K562 (cell line): ENCODE data around the gene NXPH4. TPM values are rescaled to one million over a fixed set of nuclear protein-coding genes. Genes with fewer than 3 reads are reported as not detected.
A peak's percentile ranks its signal among the peaks of the same experiment; 100 is the strongest.

Source experiments
- ATAC-seq: fragments of 200-7000 bp; cut with Tn5 transposase; 3 replicates; pipeline ENCODE4 v1.9.1; 2020; ENCODE audit warnings: moderate library complexity
- BruUV-seq: library from RNA; stranded (reverse); fragments of 400-500 nt; replicated peaks from 2 replicates; lab custom pipeline; 2021; lab: Mats Ljungman, UMichigan
- CTCF ChIA-PET: fragments of 300-600 bp; formaldehyde crosslinking; extraction: SDS; loops from one replicate; lab custom pipeline; 2021; ENCODE audit warnings: low intra/inter-chr PET ratio; lab: Yijun Ruan, JAX
- POLR2A ChIA-PET: fragments of 300-600, 350-650 bp; sonication (Branson Sonifier 250); formaldehyde crosslinking; extraction: SDS; loops from one replicate; lab custom pipeline; 2021; ENCODE audit warnings: antibody characterized with exemption, inconsistent platforms; lab: Yijun Ruan, JAX
- DNase-seq, 4 experiments: peaks; one replicate each; pipeline versions ENCODE4 v3.0.0 to v3.0.0-alpha.2; 2011 to 2018; ENCODE audit warnings: low spot score in 3 of 4, mixed read lengths in 3 of 4; ENCODE audit errors: extremely low read depth in 1 of 4
- FAIRE-seq: peaks from 2 replicates; lab custom pipeline; 2011; peaks lifted over from hg19 to GRCh38; lab: Jason Lieb, UNC
- H2AFZ ChIP-seq: 2 replicates; pipeline ENCODE4 v1.6.0; 2011; ENCODE audit warnings: low read depth, low read length, control low read depth, inconsistent platforms
- H3K27ac ChIP-seq: fragments of 200-600 bp; 3 replicates; pipeline ENCODE4 v1.8.0; 2011; ENCODE audit warnings: low read depth, mild to moderate bottlenecking, control low read depth, inconsistent platforms, low read length, moderate library complexity, mixed read lengths; ENCODE audit errors: extremely low read depth
- H3K27me3 ChIP-seq, 2 experiments: fragments of 300-600 bp in 1 of 2; 2 replicates in 1 of 2; 3 replicates in 1 of 2; pipeline versions ENCODE4 v1.6.0 to v1.8.0; 2011; ENCODE audit warnings: inconsistent platforms in 2 of 2, low read length in 2 of 2, mild to moderate bottlenecking in 1 of 2, mixed read lengths in 1 of 2, moderate library complexity in 1 of 2; ENCODE audit not compliant: control insufficient read depth in 2 of 2, insufficient read depth in 2 of 2
- H3K36me3 ChIP-seq: fragments of 300-600 bp; 3 replicates; pipeline ENCODE4 v1.8.0; 2011; ENCODE audit warnings: mild to moderate bottlenecking, low read length, inconsistent platforms; ENCODE audit not compliant: control insufficient read depth, insufficient read depth
- H3K4me1 ChIP-seq, 2 experiments: fragments of 200-600 bp in 1 of 2; replicated peaks in 1 of 2; 2 replicates in 1 of 2; 3 replicates in 1 of 2; pipeline versions ENCODE4 v1.5.1 to v1.8.0; 2011; ENCODE audit warnings: inconsistent platforms in 2 of 2, low read length in 2 of 2, mild to moderate bottlenecking in 1 of 2, mixed read lengths in 1 of 2, moderate library complexity in 1 of 2; ENCODE audit not compliant: control insufficient read depth in 2 of 2, insufficient read depth in 2 of 2
- H3K4me2 ChIP-seq: 2 replicates; pipeline ENCODE4 v1.6.1; 2011; ENCODE audit warnings: low read length, control low read depth, inconsistent platforms, mixed read lengths; ENCODE audit not compliant: insufficient read depth
- H3K4me3 ChIP-seq: fragments of 200-600 bp; sonication (generic), shearing (Covaris generic); 2 replicates; pipeline ENCODE4 v1.5.1; 2016; ENCODE audit warnings: control low read depth, inconsistent platforms
- H3K79me2 ChIP-seq: fragments of 200-600 bp; 3 replicates; pipeline ENCODE4 v1.8.0; 2011; ENCODE audit warnings: low read length, inconsistent platforms; ENCODE audit not compliant: control insufficient read depth, insufficient read depth
- H3K9ac ChIP-seq, 2 experiments: 2 replicates each; pipeline versions ENCODE4 v1.6.0 to v1.6.1; 2011; ENCODE audit warnings: low read depth in 2 of 2, low read length in 2 of 2, control low read depth in 1 of 2, inconsistent platforms in 1 of 2, mild to moderate bottlenecking in 1 of 2, mixed read lengths in 1 of 2; ENCODE audit not compliant: insufficient read depth in 1 of 2
- H3K9me1 ChIP-seq: one replicate; pipeline ENCODE4 v1.6.0; 2011; ENCODE audit warnings: inconsistent platforms, mild to moderate bottlenecking, low read length, moderate library complexity; ENCODE audit not compliant: control insufficient read depth, insufficient read depth
- H3K9me3 ChIP-seq: replicated peaks from 2 replicates; pipeline ENCODE4 v1.5.1; 2011; ENCODE audit warnings: low read depth, low read length, inconsistent platforms; ENCODE audit not compliant: control insufficient read depth, insufficient read depth
- H4K20me1 ChIP-seq: replicated peaks from 2 replicates; pipeline ENCODE4 v1.6.1; 2011; ENCODE audit warnings: low read length, inconsistent platforms, mixed read lengths; ENCODE audit not compliant: control insufficient read depth, insufficient read depth
- CBFB ChIP-seq: sonication (generic); formaldehyde crosslinking; IDR thresholded peaks from 2 replicates; pipeline ENCODE4 v1.4.0; 2020; ENCODE audit warnings: mild to moderate bottlenecking, missing genetic modification reagents
- CTBP1 ChIP-seq: fragments of 450-650 bp; IDR thresholded peaks from 2 replicates; pipeline ENCODE4 v1.6.1; 2016; ENCODE audit warnings: borderline replicate concordance
- CTCFL ChIP-seq: IDR thresholded peaks from 2 replicates; pipeline ENCODE4 v1.6.1; 2011; ENCODE audit warnings: borderline replicate concordance, low read depth, mild to moderate bottlenecking, moderate library complexity, low read length; ENCODE audit not compliant: insufficient read depth, poor library complexity, severe bottlenecking
- FOSL1 ChIP-seq: fragments of 200-800 bp; sonication (Bioruptor generic); conservative IDR thresholded peaks from 2 replicates; pipeline ENCODE4 v1.6.1; 2016; ENCODE audit warnings: missing genetic modification characterization, missing compliant biosample characterization
- FOXO4 ChIP-seq: fragments of 450-650 bp; formaldehyde crosslinking; IDR thresholded peaks from 2 replicates; pipeline ENCODE4 v1.4.0; 2020; ENCODE audit warnings: mild to moderate bottlenecking, moderate library complexity
- MAFG ChIP-seq: fragments of 450-650 bp; conservative IDR thresholded peaks from 2 replicates; pipeline ENCODE4 v1.6.1; 2016; ENCODE audit warnings: missing genetic modification characterization, missing compliant biosample characterization
- MAFK ChIP-seq: IDR thresholded peaks from 2 replicates; pipeline ENCODE4 v1.6.1; 2011; ENCODE audit warnings: low read length, improper control_type of control experiment
- MEIS2 ChIP-seq: fragments of 450-650 bp; IDR thresholded peaks from 2 replicates; pipeline ENCODE4 v1.6.1; 2014; ENCODE audit warnings: mild to moderate bottlenecking; ENCODE audit not compliant: partially characterized antibody
- MTA3 ChIP-seq: fragments of 450-650 bp; formaldehyde crosslinking; IDR thresholded peaks from 2 replicates; pipeline ENCODE4 v1.6.1; 2017; ENCODE audit warnings: mild to moderate bottlenecking, borderline replicate concordance
- NFE2 ChIP-seq: IDR thresholded peaks from 2 replicates; pipeline ENCODE4 v1.6.1; 2014; ENCODE audit warnings: antibody characterized with exemption, low read depth
- PHB ChIP-seq: fragments of 250-450 bp; sonication (Bioruptor Pico); IDR thresholded peaks from 2 replicates; pipeline ENCODE4 v1.5.0; 2021
- SFPQ ChIP-seq: fragments of 200-400 bp; formaldehyde crosslinking; IDR thresholded peaks from 2 replicates; pipeline ENCODE4 v1.6.1; 2017; ENCODE audit warnings: mild to moderate bottlenecking, low read depth, low read length, moderate library complexity
- SRSF1 ChIP-seq: fragments of 200-400 bp; formaldehyde crosslinking; IDR thresholded peaks from 2 replicates; pipeline ENCODE4 v1.6.1; 2017; ENCODE audit warnings: mild to moderate bottlenecking, low read depth, low read length, moderate library complexity
- TCFL5 ChIP-seq: fragments of 250-450 bp; sonication (Bioruptor Pico); conservative IDR thresholded peaks from 2 replicates; pipeline ENCODE4 v1.6.1; 2021; ENCODE audit warnings: mild to moderate bottlenecking, moderate library complexity, matching md5 sums
- ZNF316 ChIP-seq: fragments of 450-650 bp; IDR thresholded peaks from 2 replicates; pipeline ENCODE4 v1.6.1; 2016
- WGBS: fragments of 100-300 bp; shearing (Covaris generic); methylation state at CpG from one replicate; pipeline ENCODE4 v1.1.6; 2016; ENCODE audit warnings: low coverage, mixed read lengths; ENCODE audit not compliant: insufficient coverage; ENCODE audit errors: missing lambda C conversion rate; 5-methylcytosine and 5-hydroxymethylcytosine counted together
- in situ Hi-C: fragments of 300-500 bp; cut with MboI; formaldehyde crosslinking; loops from 4 replicates; pipeline ENCODE4 v1.15.0; 2018; ENCODE audit warnings: inconsistent platforms, mixed read lengths
- intact Hi-C: fragments of 100-400 bp; cut with micrococcal nuclease; formaldehyde crosslinking; loops from 2 replicates; pipeline ENCODE4 v1.14.2; 2022
- polyA plus RNA-seq, 8 experiments: library from polyadenylated mRNA; depleted of rRNA in 4 of 8; stranded (reverse) in 5 of 8; unstranded in 3 of 8; fragments of >200 nt; fragmentation: Nextera tagmentation in 2 of 8; fragmentation: Illumina TruSeq in 1 of 8; extraction: Ambion mirVana in 2 of 8; extraction: Trizol in 1 of 8; gene quantifications; 2 replicates each; pipeline versions ENCODE4 v1.2.1 to v1.2.3, GENCODE V29; 2011 to 2014; ENCODE audit warnings: inconsistent platforms in 1 of 8, missing spikeins in 1 of 8
- total RNA-seq, 7 experiments: library from RNA; depleted of rRNA in 6 of 7; stranded (reverse); fragments of >200 nt in 6 of 7; fragmentation: Illumina TruSeq in 2 of 7; extraction: Trizol in 2 of 7; gene quantifications; 2 replicates each; pipeline versions ENCODE4 v1.2.1 to v1.2.3, GENCODE V29; 2011 to 2021; ENCODE audit warnings: low replicate concordance in 1 of 7

NXPH4 gene
- total and polyA plus RNA-seq, 9 of the 15 experiments (the other 6 are each of a cell fraction or from before 2014, with no cell fraction given), result 0.49 to 2.7 (median 1.1) TPM; not detected in 4

- TF ChIP-seq SFPQ (no peak), TCFL5 (CRISPR knock-in tag) (no peak), SRSF1 (no peak)
These were observed at the start of gene NXPH4 (continued) for GRCh38 chr12:57216014-57216911.

- H3K9ac ChIP-seq, result peak overlapping the region in 1 of 2 experiments; percentile 59; a peak in 1 of 4 replicates
- ATAC-seq, result peak; percentile 69
- no peaks in the 10 kb centered on the region for H3K9me1 ChIP-seq
- DNase-seq, result peak; percentile 45 to 57 (median 48)
- no TSS peak for BruUV-seq
- H3K4me1 ChIP-seq, result peaks cover 0 to 22% of the 10 kb centered on the region in 2 experiments; a peak in 2 of 5 replicates
- no peaks in the 10 kb centered on the region for H3K9me3 ChIP-seq
- CTCF ChIA-PET, result no interaction called here
- no peaks in the 10 kb centered on the region for H3K36me3 ChIP-seq
- FAIRE-seq, result peak; percentile 48
- H4K20me1 ChIP-seq, result peaks cover 7% of the 10 kb centered on the region; the same call in 1 of the 2 replicates
- no peak overlapping the region for H3K4me2 ChIP-seq
- H3K27me3 ChIP-seq, result peaks cover 13 to 55% of the 10 kb centered on the region in 2 experiments; a peak in 4 of 5 replicates
- H2AFZ ChIP-seq, result no peak overlapping the region
- POLR2A ChIA-PET, result interaction anchor here (0.6 kb wide), 1 partner anchor 45 kb away, joined by 3 read pairs; no protein-coding TSS in a partner anchor
- intact Hi-C loops (no loop called here), in situ Hi-C loops (no loop called here)
- H3K79me2 ChIP-seq, result no peaks in the 10 kb centered on the region
- H3K4me3 ChIP-seq, result no peak overlapping the region
- WGBS, result 6% methylated on average over 10 of the region's 10 CpGs
- H3K27ac ChIP-seq, result no peak overlapping the region
- TF ChIP-seq FOSL1 (peak; percentile 43; the same call in 1 of the 2 replicates), CTCFL (no peak), MAFK (peak; percentile 73), CBFB (no peak), MTA3 (no peak), MEIS2 (peak; percentile 25), CTBP1 (peak; percentile 42; the same call in 1 of the 2 replicates), PHB (CRISPR knock-in tag) (no peak), MAFG (tag) (peak; percentile 84), FOXO4 (no peak), NFE2 (peak; percentile 79), ZNF316 (peak; percentile 82)
These were observed 49.6 kb upstream of the NXPH4 start for GRCh38 chr12:57166971-57167371.
